K562 (cell line): ENCODE results near the gene PEX10. TPM values are rescaled to one million over a fixed set of nuclear protein-coding genes. Genes with fewer than 3 reads are reported as not detected.

Source experiments
- ATAC-seq: fragments of 200-7000 bp; cut with Tn5 transposase; 3 replicates; pipeline ENCODE4 v1.9.1; 2020; ENCODE audit warnings: moderate library complexity
- BruUV-seq: library from RNA; stranded (reverse); fragments of 400-500 nt; replicated peaks from 2 replicates; lab custom pipeline; 2021; lab: Mats Ljungman, UMichigan
- CTCF ChIA-PET: fragments of 300-600 bp; formaldehyde crosslinking; extraction: SDS; loops from one replicate; lab custom pipeline; 2021; ENCODE audit warnings: low intra/inter-chr PET ratio; lab: Yijun Ruan, JAX
- POLR2A ChIA-PET: fragments of 300-600, 350-650 bp; sonication (Branson Sonifier 250); formaldehyde crosslinking; extraction: SDS; loops from one replicate; lab custom pipeline; 2021; ENCODE audit warnings: antibody characterized with exemption, inconsistent platforms; lab: Yijun Ruan, JAX
- DNase-seq, 4 experiments: peaks; one replicate each; pipeline versions ENCODE4 v3.0.0 to v3.0.0-alpha.2; 2011 to 2018; ENCODE audit warnings: low spot score in 3 of 4, mixed read lengths in 3 of 4; ENCODE audit errors: extremely low read depth in 1 of 4
- FAIRE-seq: peaks from 2 replicates; lab custom pipeline; 2011; peaks lifted over from hg19 to GRCh38; lab: Jason Lieb, UNC
- H2AFZ ChIP-seq: 2 replicates; pipeline ENCODE4 v1.6.0; 2011; ENCODE audit warnings: low read depth, low read length, control low read depth, inconsistent platforms
- H3K27ac ChIP-seq: fragments of 200-600 bp; 3 replicates; pipeline ENCODE4 v1.8.0; 2011; ENCODE audit warnings: low read depth, mild to moderate bottlenecking, control low read depth, inconsistent platforms, low read length, moderate library complexity, mixed read lengths; ENCODE audit errors: extremely low read depth
- H3K27me3 ChIP-seq, 2 experiments: fragments of 300-600 bp in 1 of 2; 2 replicates in 1 of 2; 3 replicates in 1 of 2; pipeline versions ENCODE4 v1.6.0 to v1.8.0; 2011; ENCODE audit warnings: inconsistent platforms in 2 of 2, low read length in 2 of 2, mild to moderate bottlenecking in 1 of 2, mixed read lengths in 1 of 2, moderate library complexity in 1 of 2; ENCODE audit not compliant: control insufficient read depth in 2 of 2, insufficient read depth in 2 of 2
- H3K36me3 ChIP-seq: fragments of 300-600 bp; 3 replicates; pipeline ENCODE4 v1.8.0; 2011; ENCODE audit warnings: mild to moderate bottlenecking, low read length, inconsistent platforms; ENCODE audit not compliant: control insufficient read depth, insufficient read depth
- H3K4me1 ChIP-seq, 2 experiments: fragments of 200-600 bp in 1 of 2; replicated peaks in 1 of 2; 2 replicates in 1 of 2; 3 replicates in 1 of 2; pipeline versions ENCODE4 v1.5.1 to v1.8.0; 2011; ENCODE audit warnings: inconsistent platforms in 2 of 2, low read length in 2 of 2, mild to moderate bottlenecking in 1 of 2, mixed read lengths in 1 of 2, moderate library complexity in 1 of 2; ENCODE audit not compliant: control insufficient read depth in 2 of 2, insufficient read depth in 2 of 2
- H3K4me2 ChIP-seq: 2 replicates; pipeline ENCODE4 v1.6.1; 2011; ENCODE audit warnings: low read length, control low read depth, inconsistent platforms, mixed read lengths; ENCODE audit not compliant: insufficient read depth
- H3K4me3 ChIP-seq: fragments of 200-600 bp; sonication (generic), shearing (Covaris generic); 2 replicates; pipeline ENCODE4 v1.5.1; 2016; ENCODE audit warnings: control low read depth, inconsistent platforms
- H3K79me2 ChIP-seq: fragments of 200-600 bp; 3 replicates; pipeline ENCODE4 v1.8.0; 2011; ENCODE audit warnings: low read length, inconsistent platforms; ENCODE audit not compliant: control insufficient read depth, insufficient read depth
- H3K9ac ChIP-seq, 2 experiments: 2 replicates each; pipeline versions ENCODE4 v1.6.0 to v1.6.1; 2011; ENCODE audit warnings: low read depth in 2 of 2, low read length in 2 of 2, control low read depth in 1 of 2, inconsistent platforms in 1 of 2, mild to moderate bottlenecking in 1 of 2, mixed read lengths in 1 of 2; ENCODE audit not compliant: insufficient read depth in 1 of 2
- H3K9me1 ChIP-seq: one replicate; pipeline ENCODE4 v1.6.0; 2011; ENCODE audit warnings: inconsistent platforms, mild to moderate bottlenecking, low read length, moderate library complexity; ENCODE audit not compliant: control insufficient read depth, insufficient read depth
- H3K9me3 ChIP-seq: replicated peaks from 2 replicates; pipeline ENCODE4 v1.5.1; 2011; ENCODE audit warnings: low read depth, low read length, inconsistent platforms; ENCODE audit not compliant: control insufficient read depth, insufficient read depth
- H4K20me1 ChIP-seq: replicated peaks from 2 replicates; pipeline ENCODE4 v1.6.1; 2011; ENCODE audit warnings: low read length, inconsistent platforms, mixed read lengths; ENCODE audit not compliant: control insufficient read depth, insufficient read depth
- CBX3 ChIP-seq, 2 experiments: IDR thresholded peaks; 1 replicate in 1 of 2; 2 replicates in 1 of 2; pipeline ENCODE4 v1.6.1; 2012; ENCODE audit warnings: inconsistent platforms in 2 of 2, low read length in 2 of 2, borderline replicate concordance in 1 of 2, control low read depth in 1 of 2
- CBX5 ChIP-seq: IDR thresholded peaks from 2 replicates; pipeline ENCODE4 v1.6.1; 2014; ENCODE audit warnings: low read depth, borderline replicate concordance
- CTCF ChIP-seq, 3 experiments: IDR thresholded peaks in 2 of 3; conservative IDR thresholded peaks in 1 of 3; 2 replicates each; pipeline ENCODE4 v1.5.1; 2011 to 2012; ENCODE audit warnings: low read length in 3 of 3, mild to moderate bottlenecking in 3 of 3, control low read depth in 2 of 3, improper control_type of control experiment in 1 of 3, inconsistent platforms in 1 of 3, low read depth in 1 of 3, mixed read lengths in 1 of 3, moderate library complexity in 1 of 3; ENCODE audit not compliant: insufficient read depth in 2 of 3
- FOXA3 ChIP-seq, 2 experiments: fragments of 450-650 bp in 1 of 2; sonication (generic) in 1 of 2; formaldehyde crosslinking; IDR thresholded peaks in 1 of 2; conservative IDR thresholded peaks in 1 of 2; 2 replicates each; pipeline versions ENCODE4 v1.4.0 to v1.8.0; 2020 to 2022; ENCODE audit warnings: mild to moderate bottlenecking in 2 of 2, missing genetic modification reagents in 1 of 2
- RAD21 ChIP-seq, 2 experiments: fragments of 250-450 bp in 1 of 2; fragments of 450-650 bp in 1 of 2; sonication (Bioruptor Pico) in 1 of 2; formaldehyde crosslinking in 1 of 2; IDR thresholded peaks in 1 of 2; conservative IDR thresholded peaks in 1 of 2; 2 replicates each; pipeline versions ENCODE4 v1.4.0 to v1.8.0; 2020 to 2022; ENCODE audit warnings: mild to moderate bottlenecking in 2 of 2, moderate library complexity in 1 of 2
- REST ChIP-seq, 2 experiments: fragments of 450-650 bp; formaldehyde crosslinking in 1 of 2; IDR thresholded peaks; 2 replicates each; pipeline versions ENCODE4 v1.4.0 to v1.6.1; 2014 to 2020; ENCODE audit warnings: mild to moderate bottlenecking in 2 of 2, borderline replicate concordance in 1 of 2, low read depth in 1 of 2
- SMC3 ChIP-seq: conservative IDR thresholded peaks from 2 replicates; pipeline ENCODE4 v1.6.1; 2011; ENCODE audit warnings: low read depth, low read length, improper control_type of control experiment; ENCODE audit not compliant: insufficient read depth
- TRIM28 ChIP-seq: fragments of 450-650 bp; IDR thresholded peaks from 2 replicates; pipeline ENCODE4 v1.6.1; 2017
- WGBS: fragments of 100-300 bp; shearing (Covaris generic); methylation state at CpG from one replicate; pipeline ENCODE4 v1.1.6; 2016; ENCODE audit warnings: low coverage, mixed read lengths; ENCODE audit not compliant: insufficient coverage; ENCODE audit errors: missing lambda C conversion rate; 5-methylcytosine and 5-hydroxymethylcytosine counted together
- in situ Hi-C: fragments of 300-500 bp; cut with MboI; formaldehyde crosslinking; loops from 4 replicates; pipeline ENCODE4 v1.15.0; 2018; ENCODE audit warnings: inconsistent platforms, mixed read lengths
- intact Hi-C: fragments of 100-400 bp; cut with micrococcal nuclease; formaldehyde crosslinking; loops from 2 replicates; pipeline ENCODE4 v1.14.2; 2022
- polyA plus RNA-seq, 8 experiments: library from polyadenylated mRNA; depleted of rRNA in 4 of 8; stranded (reverse) in 5 of 8; unstranded in 3 of 8; fragments of >200 nt; fragmentation: Nextera tagmentation in 2 of 8; fragmentation: Illumina TruSeq in 1 of 8; extraction: Ambion mirVana in 2 of 8; extraction: Trizol in 1 of 8; gene quantifications; 2 replicates each; pipeline versions ENCODE4 v1.2.1 to v1.2.3, GENCODE V29; 2011 to 2014; ENCODE audit warnings: inconsistent platforms in 1 of 8, missing spikeins in 1 of 8
- total RNA-seq, 7 experiments: library from RNA; depleted of rRNA in 6 of 7; stranded (reverse); fragments of >200 nt in 6 of 7; fragmentation: Illumina TruSeq in 2 of 7; extraction: Trizol in 2 of 7; gene quantifications; 2 replicates each; pipeline versions ENCODE4 v1.2.1 to v1.2.3, GENCODE V29; 2011 to 2021; ENCODE audit warnings: low replicate concordance in 1 of 7

The PEX10 gene
- total and polyA plus RNA-seq, 9 of the 15 experiments (the other 6 are each of a cell fraction or from before 2014, with no cell fraction given): 0.03 to 26.2 (median 8.7) TPM

GRCh38 chr1:2429780-2430591 is 17.6 kb upstream of the PEX10 start:
- ChIA-PET CTCF (interaction anchor here (0.7 kb wide), 1 partner anchor 55 kb away, joined by 3 read pairs; no protein-coding TSS in a partner anchor), POLR2A (interaction anchor here (1.0 to 1.7 kb wide), 2 partner anchors 9 to 17 kb away, joined by 3 to 8 read pairs; no protein-coding TSS in a partner anchor)
- Histone ChIP-seq H3K4me2 (no peak overlapping the region), H4K20me1 (no peaks in the 10 kb centered on the region), H3K27ac (no peak overlapping the region), H3K9me1 (no peaks in the 10 kb centered on the region), H3K27me3 (peaks cover 26 to 85% of the 10 kb centered on the region in 2 experiments; a peak in 4 of 5 replicates), H3K9me3 (0 out of 2 replicates have a peak, but pooled peaks cover 5% of the 10 kb centered on the region), H2AFZ (no peak overlapping the region), H3K36me3 (no peaks in the 10 kb centered on the region), H3K4me1 (peaks cover 0 to 42% of the 10 kb centered on the region in 2 experiments; a peak in 2 of 5 replicates), H3K79me2 (no peaks in the 10 kb centered on the region), H3K9ac (no peak overlapping the region), H3K4me3 (no peak overlapping the region)
- FAIRE-seq (no peak), DNase-seq (peak; percentile 54 to 61 (median 56)), ATAC-seq (peak; percentile 73)
- WGBS: 10% methylated on average over 20 of the region's 20 CpGs
- in situ Hi-C loops: no loop called here
- intact Hi-C loops: no loop called here
- BruUV-seq: no TSS peak
- TF ChIP-seq CBX5 (peak; percentile 87), CBX3 (IDR thresholded peaks at IDR 0.05; ENCODE audit: borderline replicate concordance in 1 of 2, low read length in 2 of 2) (peak in 1 of 2 experiments; percentile 93; a peak in 2 of 3 replicates), SMC3 (0 out of 2 replicates have a peak, but pooled peaks have one; percentile 27), CTCF (IDR thresholded peaks at IDR 0.05 in 2 of 3, conservative IDR thresholded peaks at IDR 0.05 in 1 of 3; ENCODE audit: insufficient read depth in 2 of 3, low read depth in 1 of 3, low read length in 3 of 3) (peak; percentile 58 to 65 (median 60)), RAD21 (CRISPR knock-in tag; conservative IDR thresholded peaks at IDR 0.05 in 1 of 2, IDR thresholded peaks at IDR 0.05 in 1 of 2) (peak in 1 of 2 experiments; percentile 69; a peak in 2 of 4 replicates), REST (IDR thresholded peaks at IDR 0.05; ENCODE audit: borderline replicate concordance) (peak; percentile 7; the same call in 1 of the 2 replicates), REST (CRISPR knock-in tag; IDR thresholded peaks at IDR 0.05; ENCODE audit: low read depth) (no peak), TRIM28 (peak; percentile 85), FOXA3 (CRISPR knock-in tag; conservative IDR thresholded peaks at IDR 0.05 in 1 of 2, IDR thresholded peaks at IDR 0.05 in 1 of 2) (peak in 1 of 2 experiments; percentile 81; a peak in 2 of 4 replicates)
